Common myeloid progenitor, CD34-positive (primary cell): ENCODE measurements around the gene HEATR5A.

Experiments
- CTCF ChIA-PET: fragments of 350-600 bp; sonication (Branson Sonifier 250); formaldehyde crosslinking; loops from one replicate; lab custom pipeline; 2021; ENCODE audit warnings: antibody characterized with exemption; lab: Charles Lee
- POLR2A ChIA-PET: fragments of 350-600 bp; sonication (Branson Sonifier 250); formaldehyde crosslinking; loops from one replicate; lab custom pipeline; 2021; ENCODE audit warnings: antibody characterized with exemption; lab: Charles Lee
- DNase-seq, 3 donors: peaks; one replicate each; pipeline versions ENCODE4 v3.0.0 to v3.0.0-alpha.2; 2013
- H3K27ac ChIP-seq, 2 experiments: 1 replicate in 1 of 2; 2 replicates in 1 of 2; pipeline ENCODE4 v1.7.0; 2013; ENCODE audit warnings: inconsistent platforms in 2 of 2, low read length in 2 of 2, mild to moderate bottlenecking in 2 of 2, low read depth in 1 of 2, moderate library complexity in 1 of 2; ENCODE audit not compliant: severe bottlenecking in 2 of 2, insufficient read depth in 1 of 2, poor library complexity in 1 of 2
- H3K27me3 ChIP-seq, 5 experiments: replicated peaks in 2 of 5; 1 replicate in 3 of 5; 2 replicates in 2 of 5; pipeline versions ENCODE4 v1.6.1 to v1.7.0; 2013; ENCODE audit warnings: low read length in 4 of 5, mild to moderate bottlenecking in 2 of 5, moderate library complexity in 2 of 5, inconsistent platforms in 1 of 5; ENCODE audit not compliant: insufficient read depth in 5 of 5, control insufficient read depth in 4 of 5
- H3K36me3 ChIP-seq, 4 experiments: 1 replicate in 2 of 4; 2 replicates in 2 of 4; pipeline versions ENCODE4 v1.6.1 to v1.7.0; 2013; ENCODE audit warnings: low read length in 3 of 4, control low read depth in 1 of 4, mild to moderate bottlenecking in 1 of 4; ENCODE audit not compliant: control insufficient read depth in 4 of 4, insufficient read depth in 4 of 4
- H3K4me1 ChIP-seq, 4 experiments: 1 replicate in 3 of 4; 2 replicates in 1 of 4; pipeline versions ENCODE4 v1.6.1 to v1.7.1; 2013; ENCODE audit warnings: low read length in 3 of 4, mild to moderate bottlenecking in 3 of 4, control low read depth in 1 of 4, inconsistent platforms in 1 of 4, moderate library complexity in 1 of 4; ENCODE audit not compliant: control insufficient read depth in 4 of 4, insufficient read depth in 4 of 4; ENCODE audit errors: control extremely low read depth in 1 of 4
- H3K4me3 ChIP-seq, 7 experiments: 1 replicate in 4 of 7; 2 replicates in 3 of 7; pipeline versions ENCODE4 v1.5.1 to v1.7.0; 2013; ENCODE audit warnings: mild to moderate bottlenecking in 7 of 7, low read length in 6 of 7, moderate library complexity in 6 of 7, inconsistent platforms in 2 of 7, low read depth in 2 of 7, control low read depth in 1 of 7; ENCODE audit not compliant: insufficient read depth in 4 of 7, control insufficient read depth in 1 of 7; ENCODE audit errors: extremely low read depth in 1 of 7
- H3K9me3 ChIP-seq, 5 experiments: 1 replicate in 4 of 5; 2 replicates in 1 of 5; pipeline versions ENCODE4 v1.6.1 to v1.7.1; 2013; ENCODE audit warnings: low read length in 4 of 5, mild to moderate bottlenecking in 2 of 5, inconsistent platforms in 1 of 5, low read depth in 1 of 5, moderate library complexity in 1 of 5; ENCODE audit not compliant: control insufficient read depth in 4 of 5, insufficient read depth in 2 of 5; ENCODE audit errors: control extremely low read depth in 1 of 5
- WGBS: methylation state at CpG from one replicate; pipeline ENCODE4 v1.1.5; 2013; ENCODE audit not compliant: insufficient coverage; 5-methylcytosine and 5-hydroxymethylcytosine counted together

HEATR5A gene

DNA sequence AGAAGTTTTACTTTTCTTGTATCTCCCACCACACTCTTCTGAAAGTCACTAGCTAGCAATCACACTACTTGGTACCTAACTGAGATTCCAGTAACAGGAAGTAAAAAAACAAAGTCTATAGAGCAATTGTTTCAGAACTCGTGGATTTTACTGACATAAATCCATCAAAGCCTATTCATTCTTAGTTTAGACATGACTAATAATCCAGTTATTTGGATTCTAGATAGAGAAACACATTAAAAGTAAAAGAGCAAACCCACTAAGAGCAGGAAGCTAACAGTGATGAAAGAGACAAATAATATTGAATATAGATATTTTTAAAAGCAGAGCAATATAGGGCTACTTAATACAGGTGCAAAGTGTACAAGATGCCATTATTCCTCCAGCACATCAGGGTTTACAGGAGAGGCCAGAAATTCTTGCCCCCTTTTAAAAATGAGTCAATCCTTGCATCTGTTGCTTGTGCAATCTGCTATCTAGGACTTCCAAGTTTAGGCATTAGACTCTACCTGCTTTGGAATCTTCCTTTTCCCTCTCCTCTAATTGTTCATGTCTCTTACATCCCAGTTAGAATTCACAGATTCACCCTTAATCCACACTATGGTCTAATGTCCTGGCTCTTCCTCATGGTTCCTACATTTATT is 6.0 kb downstream of the HEATR5A start:
- no peak overlapping the region for H3K4me3 ChIP-seq
- H3K27ac ChIP-seq = no peak overlapping the region
- no peak for DNase-seq
- H3K4me1 ChIP-seq = peaks cover 0 to 32% (median 23%) of the 10 kb centered on the region in 4 experiments
- H3K9me3 ChIP-seq = no peaks in the 10 kb centered on the region
- POLR2A ChIA-PET = no interaction called here
- CTCF ChIA-PET = no interaction called here
- no peaks in the 10 kb centered on the region for H3K36me3 ChIP-seq
- no CpG with 5 or more reads among the region's 1 CpG for WGBS
- H3K27me3 ChIP-seq = no peaks in the 10 kb centered on the region

DNA sequence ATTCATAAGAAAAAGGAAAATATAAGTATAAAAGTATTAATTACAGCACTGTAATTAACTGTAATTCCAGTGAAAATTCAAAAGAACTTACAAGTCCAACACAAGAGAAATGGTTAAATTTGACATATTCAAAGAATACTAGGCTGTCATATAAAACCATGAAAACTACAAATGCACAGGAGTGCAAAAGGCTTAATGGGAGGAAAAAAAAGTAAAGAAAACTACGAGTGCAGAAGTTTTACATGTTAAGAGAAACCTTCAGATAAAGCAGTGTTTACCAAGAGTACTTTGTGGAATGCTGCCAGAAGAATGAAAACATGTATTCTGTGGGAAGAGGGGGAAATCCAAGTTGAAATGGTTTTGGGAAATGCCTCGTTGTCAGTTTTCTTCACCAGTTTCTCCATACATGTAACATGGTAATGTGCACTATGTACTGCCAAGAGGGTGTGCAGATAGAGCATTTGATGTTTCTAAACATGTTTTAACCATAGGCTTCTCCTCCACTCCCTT is 9.1 kb downstream of the HEATR5A start:
- H3K4me1 ChIP-seq = peaks cover 0 to 23% (median 17%) of the 10 kb centered on the region in 4 experiments

DNA sequence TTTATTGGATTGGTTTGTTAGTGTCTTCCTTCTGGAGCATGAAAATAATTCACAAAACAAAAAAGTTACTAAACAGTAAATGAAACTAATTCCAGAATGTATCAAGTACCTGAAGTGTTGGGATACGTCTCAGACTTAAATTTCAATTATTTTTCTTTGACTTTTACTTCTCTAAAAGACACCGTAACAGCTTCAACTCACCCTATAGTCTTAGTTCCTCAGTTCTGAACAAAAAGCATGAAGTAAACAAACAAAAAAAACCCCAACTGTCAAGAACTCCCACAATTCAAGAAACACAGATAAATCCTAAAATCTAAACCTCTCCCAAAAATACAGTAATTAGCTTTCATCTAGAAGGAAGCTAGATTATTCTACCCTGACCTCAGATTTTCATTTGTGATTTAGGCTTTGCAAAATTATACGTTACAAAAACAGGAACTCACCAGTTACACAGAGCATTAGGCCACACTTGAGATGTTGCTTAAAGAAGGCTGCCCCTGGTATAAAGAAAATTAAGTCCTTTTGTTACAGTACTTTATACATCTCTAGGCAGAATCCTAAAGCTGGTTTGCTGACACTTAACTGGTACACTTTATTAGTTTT is 10.2 kb downstream of the HEATR5A start:
- WGBS = 33% methylated on average over 2 of the region's 3 CpGs
- H3K27me3 ChIP-seq = no peaks in the 10 kb centered on the region
- peak overlapping the region in 6 of 7 experiments; percentile 11 to 59 (median 25) for H3K4me3 ChIP-seq
- peaks cover 0 to 23% (median 17%) of the 10 kb centered on the region in 4 experiments for H3K4me1 ChIP-seq
- DNase-seq = peak; percentile 31 to 79 (median 68)
- peak overlapping the region; percentile 55 to 67 for H3K27ac ChIP-seq
- CTCF ChIA-PET = interaction anchor here (0.6 to 1.7 kb wide), 5 partner anchors 9 to 47 kb away, joined by 3 to 6 read pairs (median 3); partner anchors contain the start of gene HEATR5A
- peaks cover 0 to 2% (median 0%) of the 10 kb centered on the region in 4 experiments for H3K36me3 ChIP-seq
- POLR2A ChIA-PET = interaction anchor here (1.0 kb wide), 1 partner anchor 10 kb away, joined by 4 read pairs; the partner anchor contains the start of gene HEATR5A
- H3K9me3 ChIP-seq = no peaks in the 10 kb centered on the region

More for the DNA sequence above, 9.1 kb downstream of the HEATR5A start:
- ChIA-PET POLR2A (no interaction called here), CTCF (interaction anchor here (1.7 kb wide), 2 partner anchors 9 to 38 kb away, joined by 3 to 6 read pairs; partner anchors contain the start of gene HEATR5A)
- no peaks in the 10 kb centered on the region for H3K27me3 ChIP-seq
- no peak overlapping the region for H3K27ac ChIP-seq
- DNase-seq = no peak
- WGBS = 13% methylated on average over 1 of the region's 2 CpGs
- no peaks in the 10 kb centered on the region for H3K9me3 ChIP-seq
- no peaks in the 10 kb centered on the region for H3K36me3 ChIP-seq
- H3K4me3 ChIP-seq = peak overlapping the region in 1 of 7 experiments; percentile 1

DNA sequence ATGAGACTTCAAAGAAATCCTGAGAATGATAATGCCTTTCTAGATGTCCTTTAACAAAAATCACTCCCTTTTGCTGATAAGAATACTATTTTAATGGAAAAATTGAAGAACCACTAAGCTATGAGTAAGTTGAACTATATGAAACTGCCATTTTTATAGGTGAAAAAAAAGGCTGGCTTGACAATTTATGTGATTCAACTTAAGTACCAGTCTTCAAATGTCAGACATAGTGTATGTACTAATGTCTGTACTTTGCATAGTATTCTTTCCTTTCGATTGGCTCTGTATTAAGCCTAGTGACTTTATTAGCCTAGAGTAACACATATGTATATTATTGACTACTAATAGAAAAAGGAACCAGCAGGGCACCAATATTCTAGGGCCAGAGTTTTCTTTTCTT is 11.9 kb downstream of the HEATR5A start:
- H3K27me3 ChIP-seq = no peaks in the 10 kb centered on the region
- CTCF ChIA-PET = interaction anchor here (0.6 to 1.0 kb wide), 2 partner anchors 11 to 37 kb away, joined by 3 to 7 read pairs; no protein-coding TSS in a partner anchor
- H3K4me3 ChIP-seq = no peak overlapping the region
- no peak for DNase-seq
- H3K4me1 ChIP-seq = peaks cover 0 to 19% (median 14%) of the 10 kb centered on the region in 4 experiments
- no peak overlapping the region for H3K27ac ChIP-seq
- H3K36me3 ChIP-seq = peaks cover 0 to 2% (median 0%) of the 10 kb centered on the region in 4 experiments
- POLR2A ChIA-PET = no interaction called here
- WGBS = no CpG with 5 or more reads among the region's 1 CpG
- H3K9me3 ChIP-seq = no peaks in the 10 kb centered on the region

DNA sequence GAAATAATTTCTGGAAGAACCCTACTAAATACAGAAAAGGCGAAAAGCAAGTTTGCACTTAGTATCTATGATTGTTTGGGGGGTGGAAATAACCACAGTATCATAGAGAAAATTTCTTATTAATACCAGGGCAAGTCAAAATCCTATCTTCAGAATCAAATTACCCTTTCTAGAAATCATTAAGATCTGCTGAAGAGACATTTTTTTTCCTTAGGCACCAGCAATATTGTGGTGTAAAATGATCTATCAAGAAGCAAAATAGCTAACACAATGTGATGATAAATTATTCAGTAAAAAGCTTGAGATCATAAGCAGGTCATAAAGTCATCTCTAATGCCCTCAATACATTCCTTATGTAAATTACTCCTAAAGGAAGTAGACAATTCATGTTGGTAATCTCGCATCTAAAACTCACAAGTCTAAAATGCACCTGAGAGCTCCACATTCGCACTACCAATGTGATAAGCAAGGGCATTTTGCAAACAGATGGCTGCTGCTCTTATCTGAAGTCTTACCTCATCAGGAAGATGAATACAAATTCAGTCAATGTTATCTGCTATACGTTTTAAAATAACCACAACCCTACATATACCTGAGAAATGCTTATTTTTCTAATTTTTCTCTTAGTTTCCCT is 14.6 kb downstream of the HEATR5A start:
- ChIA-PET POLR2A (no interaction called here), CTCF (interaction anchor here (1.2 kb wide), 1 partner anchor 12 kb away, joined by 3 read pairs; no protein-coding TSS in a partner anchor)
- 76% methylated on average over 2 of the region's 4 CpGs for WGBS

DNA sequence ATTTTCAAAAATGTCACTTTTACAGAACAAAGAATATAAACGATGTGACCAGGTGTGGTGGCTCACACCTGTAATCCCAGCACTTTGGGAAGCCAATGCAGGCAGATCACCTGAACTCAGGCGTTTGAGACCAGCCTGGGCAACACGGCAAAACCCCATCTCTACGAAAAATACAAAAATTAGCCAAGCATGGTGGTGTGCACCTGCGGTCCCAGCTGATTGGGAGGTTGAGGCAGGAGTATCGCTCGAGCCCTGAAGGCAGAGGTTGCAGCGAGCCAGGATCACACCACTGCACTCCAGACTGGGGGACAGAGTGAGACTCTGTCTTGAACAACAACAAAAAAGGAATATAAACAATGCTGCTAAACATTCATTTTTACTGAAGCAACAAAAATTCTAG is 15.2 kb downstream of the HEATR5A start:
- H3K4me3 ChIP-seq = no peak overlapping the region
- DNase-seq = no peak
- H3K4me1 ChIP-seq = peaks cover 0 to 9% (median 6%) of the 10 kb centered on the region in 4 experiments
- 98% methylated on average over 7 of the region's 8 CpGs for WGBS
- H3K27me3 ChIP-seq = no peaks in the 10 kb centered on the region
- CTCF ChIA-PET = no interaction called here
- H3K27ac ChIP-seq = no peak overlapping the region
- POLR2A ChIA-PET = no interaction called here
- peaks cover 0 to 6% (median 3%) of the 10 kb centered on the region in 4 experiments for H3K36me3 ChIP-seq
- H3K9me3 ChIP-seq = no peaks in the 10 kb centered on the region

More for the DNA sequence above, 14.6 kb downstream of the HEATR5A start:
- no peaks in the 10 kb centered on the region for H3K27me3 ChIP-seq
- H3K4me1 ChIP-seq = peaks cover 0 to 14% (median 12%) of the 10 kb centered on the region in 4 experiments
- DNase-seq = no peak
- H3K27ac ChIP-seq = no peak overlapping the region
- H3K9me3 ChIP-seq = no peaks in the 10 kb centered on the region
- H3K36me3 ChIP-seq = peaks cover 0 to 6% (median 3%) of the 10 kb centered on the region in 4 experiments
- no peak overlapping the region for H3K4me3 ChIP-seq
